ENCODE data around the gene RGS10.

Gene RGS10

DNA sequence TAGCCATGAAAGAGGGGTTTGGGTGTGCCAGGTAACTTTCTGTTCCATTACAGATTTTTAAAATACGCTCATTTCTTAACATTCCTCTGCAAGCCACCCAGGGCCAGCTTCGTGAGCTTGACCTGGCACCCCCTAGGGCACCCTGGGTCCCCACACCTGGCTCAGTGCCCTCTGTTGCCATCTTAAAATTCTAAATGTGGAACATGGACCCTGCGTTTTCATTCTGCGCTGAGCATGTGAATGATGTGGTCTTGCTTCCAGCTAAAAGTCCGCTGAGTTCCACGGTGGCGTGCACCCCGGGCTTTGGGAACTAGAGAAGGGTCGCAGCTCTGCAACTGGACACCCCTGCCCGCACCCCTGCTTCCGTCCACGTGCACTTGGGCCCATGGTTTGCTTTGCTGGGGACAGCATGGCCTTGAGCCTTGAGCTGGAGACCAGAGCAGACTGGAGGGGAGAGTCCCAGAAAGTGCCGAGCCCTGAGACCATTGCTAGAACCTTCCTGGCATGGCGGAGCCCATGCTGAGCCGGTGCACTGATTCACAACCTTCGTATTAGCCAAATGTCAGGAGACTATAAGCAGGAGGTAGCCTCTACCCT, 91.1 kb downstream of the RGS10 start:
- TF ChIP-seq, protein P1, sequence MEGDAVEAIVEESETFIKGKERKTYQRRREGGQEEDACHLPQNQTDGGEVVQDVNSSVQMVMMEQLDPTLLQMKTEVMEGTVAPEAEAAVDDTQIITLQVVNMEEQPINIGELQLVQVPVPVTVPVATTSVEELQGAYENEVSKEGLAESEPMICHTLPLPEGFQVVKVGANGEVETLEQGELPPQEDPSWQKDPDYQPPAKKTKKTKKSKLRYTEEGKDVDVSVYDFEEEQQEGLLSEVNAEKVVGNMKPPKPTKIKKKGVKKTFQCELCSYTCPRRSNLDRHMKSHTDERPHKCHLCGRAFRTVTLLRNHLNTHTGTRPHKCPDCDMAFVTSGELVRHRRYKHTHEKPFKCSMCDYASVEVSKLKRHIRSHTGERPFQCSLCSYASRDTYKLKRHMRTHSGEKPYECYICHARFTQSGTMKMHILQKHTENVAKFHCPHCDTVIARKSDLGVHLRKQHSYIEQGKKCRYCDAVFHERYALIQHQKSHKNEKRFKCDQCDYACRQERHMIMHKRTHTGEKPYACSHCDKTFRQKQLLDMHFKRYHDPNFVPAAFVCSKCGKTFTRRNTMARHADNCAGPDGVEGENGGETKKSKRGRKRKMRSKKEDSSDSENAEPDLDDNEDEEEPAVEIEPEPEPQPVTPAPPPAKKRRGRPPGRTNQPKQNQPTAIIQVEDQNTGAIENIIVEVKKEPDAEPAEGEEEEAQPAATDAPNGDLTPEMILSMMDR (conservative IDR thresholded peaks at IDR 0.05; ENCODE audit: low read length): no peak
- no peak for DNase-seq (ENCODE audit: low read depth)
- H3K4me3 ChIP-seq (ENCODE audit: low read length): no peak overlapping the region

DNA sequence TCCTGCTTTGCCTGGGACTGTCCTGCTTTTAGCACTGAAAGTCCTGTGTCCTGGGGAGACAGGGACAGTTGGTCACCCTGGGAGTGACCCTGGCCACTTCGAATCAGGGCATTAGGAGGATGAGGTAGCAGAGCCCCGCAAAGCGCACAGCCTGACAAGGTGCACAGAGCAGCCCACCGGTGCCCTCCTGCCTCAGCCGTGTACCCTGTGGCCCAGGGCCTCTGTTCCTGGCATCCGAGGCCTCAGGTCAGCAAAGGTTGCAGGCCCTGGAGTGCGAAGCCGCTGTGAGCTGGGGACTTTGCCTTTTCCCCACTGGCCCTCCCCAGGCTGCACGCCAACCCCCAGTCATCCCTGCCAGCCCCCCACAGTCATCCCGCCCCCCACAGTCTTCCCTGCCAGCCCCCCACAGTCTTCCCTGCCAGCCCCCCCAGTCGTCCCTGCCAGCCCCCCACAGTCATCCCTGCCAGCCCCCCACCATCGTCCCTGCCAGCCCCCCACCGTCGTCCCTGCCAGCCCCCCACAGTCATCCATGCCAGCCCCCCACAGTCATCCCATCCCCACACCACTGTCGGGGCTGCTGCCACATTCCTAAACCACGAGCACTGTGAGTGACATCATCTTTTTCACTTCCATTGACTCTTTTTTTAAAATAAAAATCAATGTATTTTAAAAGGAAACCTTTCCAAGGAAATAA, 91.8 kb downstream of the RGS10 start:
- H3K4me3 ChIP-seq (ENCODE audit: low read length): no peak overlapping the region

More for the DNA sequence above, 91.8 kb downstream of the RGS10 start:
- TF ChIP-seq, protein P1 (conservative IDR thresholded peaks at IDR 0.05; ENCODE audit: low read length): no peak
- peak; percentile 12 for DNase-seq (ENCODE audit: low read depth)

Measured in AG10803 (cell line).